Activated CD4-positive, alpha-beta T cell treated with anti-CD3 and anti-CD28 coated beads, Interleukin-2, Interleukin-4, amounts not matched to agents 100 ng/mL and 50 ng/mL, durations not matched to agents 16 hours and 8 hours (primary cell): Measurements from ENCODE around the gene ZFPL1.
A peak's percentile ranks its signal among the peaks of the same experiment; 100 is the strongest.

Experiments
- DNase-seq: peaks from one replicate; pipeline ENCODE4 v3.0.0-alpha.2; 2020; ENCODE audit warnings: low spot score

Gene ZFPL1

GRCh38 chr11:65060913-65061408 is 23.1 kb upstream of the ZFPL1 start:
- DNase-seq, result no peak

- DNase-seq, result no peak
Measured at GRCh38 chr11:65063532-65063931, 20.5 kb upstream of the ZFPL1 start.

GRCh38 chr11:65064847-65065240 is 19.2 kb upstream of the ZFPL1 start:
- DNase-seq, result no peak

- no peak for DNase-seq
Measured at GRCh38 chr11:65065851-65066250, 18.2 kb upstream of the ZFPL1 start.

GRCh38 chr11:65066315-65066714 is 17.7 kb upstream of the ZFPL1 start:
- no peak for DNase-seq

- no peak for DNase-seq
Measured at GRCh38 chr11:65066805-65067291, 17.2 kb upstream of the ZFPL1 start.

- no peak for DNase-seq
Measured at GRCh38 chr11:65067446-65067845, 16.6 kb upstream of the ZFPL1 start.

- DNase-seq, result no peak
Measured at GRCh38 chr11:65069217-65069616, 14.8 kb upstream of the ZFPL1 start.

GRCh38 chr11:65071907-65072630 is 12.0 kb upstream of the ZFPL1 start:
- DNase-seq, result no peak

- no peak for DNase-seq
Measured at GRCh38 chr11:65072631-65072966, 11.4 kb upstream of the ZFPL1 start.

GRCh38 chr11:65077451-65077850 is 6.6 kb upstream of the ZFPL1 start:
- no peak for DNase-seq

- DNase-seq, result peak; percentile 59
Measured at GRCh38 chr11:65078151-65078550, 5.9 kb upstream of the ZFPL1 start.

- no peak for DNase-seq
Measured at GRCh38 chr11:65078786-65079342, 5.2 kb upstream of the ZFPL1 start.

- no peak for DNase-seq
Measured at GRCh38 chr11:65083134-65083833, 738 bp upstream of the ZFPL1 start.

- DNase-seq, result no peak
Measured at GRCh38 chr11:65084598-65085375, 765 bp downstream of the ZFPL1 start.

GRCh38 chr11:65085446-65085845 is 1.4 kb downstream of the ZFPL1 start:
- no peak for DNase-seq

- DNase-seq, result no peak
Measured at GRCh38 chr11:65086809-65087208, 2.8 kb downstream of the ZFPL1 start.

GRCh38 chr11:65087216-65087615 is 3.2 kb downstream of the ZFPL1 start:
- no peak for DNase-seq

GRCh38 chr11:65087827-65088226 is 3.8 kb downstream of the ZFPL1 start:
- no peak for DNase-seq

GRCh38 chr11:65089621-65090020 is 5.6 kb downstream of the ZFPL1 start:
- DNase-seq, result no peak

- no peak for DNase-seq
Measured at GRCh38 chr11:65090628-65091027, 6.6 kb downstream of the ZFPL1 start.

- no peak for DNase-seq
Measured at GRCh38 chr11:65095427-65095826, 11.4 kb downstream of the ZFPL1 start.
